Psoas muscle (tissue), 8 donors: ENCODE results near the gene LRTM2. TPM values are rescaled to one million over a fixed set of nuclear protein-coding genes. Genes with fewer than 3 reads are reported as not detected.

Experiments used
- ATAC-seq, 4 donors: fragments of 200-7000 bp; cut with Tn5 transposase; one replicate each; pipeline ENCODE4 v1.9.1; 2020; ENCODE audit warnings: moderate library complexity in 3 of 4, mild to moderate bottlenecking in 2 of 4
- DNase-seq, 2 donors: peaks; one replicate each; pipeline ENCODE4 v3.0.0-alpha.2; 2020
- H3K27ac ChIP-seq: fragments of 200-600 bp; one replicate; pipeline ENCODE4 v1.8.0; 2022
- H3K27me3 ChIP-seq, 3 donors: fragments of 200-600 bp in 1 of 3; one replicate each; pipeline versions ENCODE4 v1.6.1 to v1.8.0; 2013 to 2022; ENCODE audit warnings: low read length in 2 of 3, mild to moderate bottlenecking in 2 of 3, moderate library complexity in 1 of 3; ENCODE audit not compliant: insufficient read depth in 3 of 3
- H3K36me3 ChIP-seq, 2 donors: fragments of 200-600 bp in 1 of 2; one replicate each; pipeline versions ENCODE4 v1.6.1 to v1.8.0; 2013 to 2022; ENCODE audit warnings: low read depth in 1 of 2, mild to moderate bottlenecking in 1 of 2, moderate library complexity in 1 of 2; ENCODE audit not compliant: insufficient read depth in 1 of 2
- H3K4me1 ChIP-seq: fragments of 200-600 bp; one replicate; pipeline ENCODE4 v1.8.0; 2022
- H3K4me3 ChIP-seq: fragments of 200-600 bp; one replicate; pipeline ENCODE4 v1.8.0; 2022; ENCODE audit warnings: mild to moderate bottlenecking
- H3K9me3 ChIP-seq: fragments of 200-600 bp; one replicate; pipeline ENCODE4 v1.8.0; 2022
- CTCF ChIP-seq: fragments of 200-600 bp; IDR thresholded peaks from one replicate; pipeline ENCODE4 v1.8.0; 2022; ENCODE audit warnings: antibody characterized with exemption
- WGBS, 3 donors: extraction: QIAGEN DNeasy Blood & Tissue Kit; methylation state at CpG; one replicate each; pipeline versions ENCODE4 v1.1.6 to v1.1.7; 2013; 5-methylcytosine and 5-hydroxymethylcytosine counted together
- intact Hi-C, 2 donors: fragments of 100-400 bp; cut with DNase I; formaldehyde crosslinking; loops; one replicate each; pipeline versions ENCODE4 v1.11.0 to v1.14.2; 2022
- polyA plus RNA-seq, 3 donors: library from polyadenylated mRNA; stranded (reverse); fragments of 200-250 nt; gene quantifications; one replicate each; pipeline ENCODE4 v1.2.3, GENCODE V29; 2013
- total RNA-seq, 4 donors: library from RNA; stranded (reverse); fragmentation: NEBNext Ultra II Directional in 2 of 4; extraction: Animal tissue kit (Norgen Biotek cat#: 25700) in 2 of 4; gene quantifications; one replicate each; pipeline versions ENCODE4 v1.2.1 to v1.2.4, GENCODE V29; 2021 to 2023
- donor health status: healthy with polysubstance abuse.
- donor health status: DM: no; HTN: no; CAD: no; lungs with moderate emphysema.
- donor health status: Bipolar disorder and iron deficiency.
- donor health status: healthy.
- donor health status: DM: yes; HTN: yes; CAD: no.
- donor health status: DM: no; HTN: no; CAD: no.
- donor health status: DM: no; HTN: no; CAD: no.
- donor health status: DM: yes; HTN: yes; CAD: no.

Gene LRTM2
- total and polyA plus RNA-seq, 7 donors: not detected

DNA sequence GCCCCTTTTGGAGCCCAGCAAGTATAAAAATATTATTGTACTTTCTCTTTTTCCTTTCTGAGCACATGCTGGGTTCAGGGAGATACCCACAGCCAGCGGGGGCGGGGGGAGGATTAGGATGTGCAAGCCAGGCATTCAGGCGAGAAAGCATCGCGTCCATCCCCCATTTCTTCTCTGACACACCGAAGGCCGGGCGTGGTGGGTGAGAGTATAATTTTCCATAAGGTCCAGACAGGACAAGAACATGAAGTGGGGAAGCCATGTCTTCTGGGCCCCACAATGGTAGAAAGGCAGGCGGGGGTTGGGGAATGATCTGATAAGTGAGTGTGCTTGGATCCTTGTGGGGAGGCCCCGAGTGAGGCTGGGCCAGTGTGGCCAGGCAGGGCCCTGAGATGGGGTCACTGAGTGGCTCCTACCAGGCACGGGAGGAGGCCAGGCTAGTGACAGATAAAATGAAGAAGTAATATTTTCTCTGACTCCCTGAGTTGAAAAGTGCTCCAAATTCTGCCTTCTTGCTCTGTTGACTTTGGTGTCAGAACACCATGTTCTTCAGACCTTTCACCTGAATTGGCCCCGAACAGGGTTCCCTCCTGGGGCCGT is 10.7 kb upstream of the LRTM2 start:
- TF ChIP-seq CTCF: no peak
- H3K4me1 ChIP-seq: peaks cover 14% of the 10 kb centered on the region
- intact Hi-C loops: no loop called here

GRCh38 chr12:1810201-1810930 is 10.0 kb upstream of the LRTM2 start:
- no peaks in the 10 kb centered on the region for H3K9me3 ChIP-seq
- DNase-seq: peak in 1 of 2 donors; percentile 30

More for the DNA sequence above, 10.7 kb upstream of the LRTM2 start:
- ATAC-seq (no peak), DNase-seq (peak in 1 of 2 donors; percentile 34)
- WGBS, 3 donors: 91 to 96% (median 94%) methylated on average over 13 of the region's 13 CpGs
- peaks cover 0 to 3% (median 0%) of the 10 kb centered on the region in 3 donors for H3K27me3 ChIP-seq
- H3K27ac ChIP-seq: no peak overlapping the region
- H3K9me3 ChIP-seq: no peaks in the 10 kb centered on the region
- H3K4me3 ChIP-seq: no peak overlapping the region
- H3K36me3 ChIP-seq: no peaks in the 10 kb centered on the region

GRCh38 chr12:1810931-1811280 is 9.5 kb upstream of the LRTM2 start:
- Histone ChIP-seq H3K27me3 (peaks cover 0 to 3% (median 0%) of the 10 kb centered on the region in 3 donors), H3K4me3 (no peak overlapping the region), H3K4me1 (peaks cover 5% of the 10 kb centered on the region), H3K36me3 (no peaks in the 10 kb centered on the region), H3K9me3 (no peaks in the 10 kb centered on the region), H3K27ac (no peak overlapping the region)
- intact Hi-C loops: no loop called here
- WGBS, 3 donors: 78 to 88% (median 86%) methylated on average over 10 of the region's 10 CpGs
- ATAC-seq (no peak), DNase-seq (peak in 1 of 2 donors; percentile 33)
- TF ChIP-seq CTCF: no peak

More at GRCh38 chr12:1810201-1810930, 10.0 kb upstream of the LRTM2 start:
- Histone ChIP-seq H3K4me1 (peaks cover 7% of the 10 kb centered on the region), H3K27ac (no peak overlapping the region), H3K36me3 (no peaks in the 10 kb centered on the region), H3K4me3 (no peak overlapping the region), H3K27me3 (peaks cover 0 to 3% (median 0%) of the 10 kb centered on the region in 3 donors)
- ATAC-seq: no peak
- intact Hi-C loops: no loop called here
- 87 to 90% (median 89%) methylated on average over 21 of the region's 21 CpGs for WGBS, 3 donors
- no peak for TF ChIP-seq CTCF

DNA sequence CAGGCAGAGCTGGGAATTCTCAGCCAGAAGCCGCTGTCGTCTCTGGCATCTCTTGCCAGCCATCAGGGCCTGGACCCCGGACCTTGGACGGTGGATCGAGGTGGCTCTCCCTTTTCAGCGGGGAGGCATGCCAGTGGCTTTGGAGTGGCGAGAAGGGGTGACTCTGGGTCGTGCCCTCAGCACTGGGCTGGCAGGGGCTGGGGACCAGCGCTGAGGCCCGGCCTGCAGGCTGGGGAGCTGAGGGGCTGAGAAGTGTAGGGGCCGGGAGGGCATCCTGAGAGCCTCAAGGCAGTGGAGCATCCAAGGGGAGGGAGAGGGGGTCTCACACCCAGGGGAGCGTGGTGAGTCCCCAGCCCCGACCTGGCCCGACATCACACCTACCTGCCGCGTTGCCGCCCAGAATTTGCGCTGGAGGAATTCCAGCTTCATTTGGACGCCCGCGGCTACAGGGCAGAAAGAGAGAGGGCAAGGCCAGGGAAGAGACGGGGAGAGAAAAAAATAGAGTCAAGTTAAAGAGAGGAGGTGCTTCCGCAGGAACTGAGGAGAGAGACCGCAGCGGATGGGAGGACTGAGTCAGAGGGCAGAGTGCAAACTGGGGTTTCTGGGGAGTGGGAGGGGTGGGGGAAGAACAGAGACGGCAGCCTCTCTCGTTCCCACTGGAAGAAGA is 9.0 kb upstream of the LRTM2 start:
- H3K9me3 ChIP-seq: no peaks in the 10 kb centered on the region
- intact Hi-C loops: no loop called here
- no peak overlapping the region for H3K4me3 ChIP-seq
- ATAC-seq: no peak
- TF ChIP-seq CTCF: no peak
- H3K27me3 ChIP-seq: peaks cover 0 to 3% (median 0%) of the 10 kb centered on the region in 3 donors
- 67 to 76% (median 71%) methylated on average over 27 of the region's 27 CpGs for WGBS, 3 donors
- H3K36me3 ChIP-seq: no peaks in the 10 kb centered on the region
- peaks cover under 1% of the 10 kb centered on the region for H3K4me1 ChIP-seq
- DNase-seq: peak in 1 of 2 donors; percentile 47
- no peak overlapping the region for H3K27ac ChIP-seq
